ENCODE data around the gene STX10. TPM values are rescaled to one million over a fixed set of nuclear protein-coding genes. Genes with fewer than 3 reads are reported as not detected.
A peak's percentile ranks its signal among the peaks of the same experiment; 100 is the strongest.
"Not testable (repeated sequence)": the region's sequence is repeated elsewhere in the genome, so short reads cannot be mapped to it uniquely, and the experiment has no call there.

Gene STX10
- total RNA-seq, 1 experiment from 2014 or later: 37.9 TPM

GRCh38 chr19:13172346-13173138, 22.4 kb upstream of the STX10 start:
- DNase-seq (ENCODE audit: unreplicated experiment): peak; percentile 93
- H3K27ac Mint-ChIP-seq (ENCODE audit: low read depth, unreplicated experiment): peak overlapping the region; percentile 61
- POLR2A ChIA-PET: no interaction called here
- H3K4me1 Mint-ChIP-seq (ENCODE audit: insufficient read depth, unreplicated experiment): peaks cover 19% of the 10 kb centered on the region
- no peak overlapping the region for H3K4me3 Mint-ChIP-seq (ENCODE audit: unreplicated experiment)
- H3K36me3 Mint-ChIP-seq (ENCODE audit: insufficient read depth, unreplicated experiment): no peaks in the 10 kb centered on the region
- no peaks in the 10 kb centered on the region for H3K27me3 Mint-ChIP-seq (ENCODE audit: insufficient read depth, unreplicated experiment)
- intact Hi-C loops (cut with micrococcal nuclease): no loop called here
- CTCF ChIA-PET: no interaction called here
- H3K9me3 Mint-ChIP-seq (ENCODE audit: unreplicated experiment): no peaks in the 10 kb centered on the region
- TF ChIP-seq, protein P1, sequence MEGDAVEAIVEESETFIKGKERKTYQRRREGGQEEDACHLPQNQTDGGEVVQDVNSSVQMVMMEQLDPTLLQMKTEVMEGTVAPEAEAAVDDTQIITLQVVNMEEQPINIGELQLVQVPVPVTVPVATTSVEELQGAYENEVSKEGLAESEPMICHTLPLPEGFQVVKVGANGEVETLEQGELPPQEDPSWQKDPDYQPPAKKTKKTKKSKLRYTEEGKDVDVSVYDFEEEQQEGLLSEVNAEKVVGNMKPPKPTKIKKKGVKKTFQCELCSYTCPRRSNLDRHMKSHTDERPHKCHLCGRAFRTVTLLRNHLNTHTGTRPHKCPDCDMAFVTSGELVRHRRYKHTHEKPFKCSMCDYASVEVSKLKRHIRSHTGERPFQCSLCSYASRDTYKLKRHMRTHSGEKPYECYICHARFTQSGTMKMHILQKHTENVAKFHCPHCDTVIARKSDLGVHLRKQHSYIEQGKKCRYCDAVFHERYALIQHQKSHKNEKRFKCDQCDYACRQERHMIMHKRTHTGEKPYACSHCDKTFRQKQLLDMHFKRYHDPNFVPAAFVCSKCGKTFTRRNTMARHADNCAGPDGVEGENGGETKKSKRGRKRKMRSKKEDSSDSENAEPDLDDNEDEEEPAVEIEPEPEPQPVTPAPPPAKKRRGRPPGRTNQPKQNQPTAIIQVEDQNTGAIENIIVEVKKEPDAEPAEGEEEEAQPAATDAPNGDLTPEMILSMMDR (IDR thresholded peaks at IDR 0.05; ENCODE audit: unreplicated experiment): no peak
- BruUV-seq (replicated peaks): no TSS peak

GRCh38 chr19:13171146-13171545, 21.0 kb upstream of the STX10 start:
- H3K27me3 Mint-ChIP-seq (ENCODE audit: insufficient read depth, unreplicated experiment): no peaks in the 10 kb centered on the region
- no peaks in the 10 kb centered on the region for H3K9me3 Mint-ChIP-seq (ENCODE audit: unreplicated experiment)
- H3K4me1 Mint-ChIP-seq (ENCODE audit: insufficient read depth, unreplicated experiment): peaks cover 26% of the 10 kb centered on the region
- H3K36me3 Mint-ChIP-seq (ENCODE audit: insufficient read depth, unreplicated experiment): no peaks in the 10 kb centered on the region
- no peak for DNase-seq (ENCODE audit: unreplicated experiment)
- no peak overlapping the region for H3K4me3 Mint-ChIP-seq (ENCODE audit: unreplicated experiment)
- TF ChIP-seq, protein P1 (IDR thresholded peaks at IDR 0.05; ENCODE audit: unreplicated experiment): no peak
- POLR2A ChIA-PET: interaction anchor here (2.4 kb wide), 1 partner anchor 21 kb away, joined by 11 read pairs; the partner anchor contains the start of genes IER2 and STX10
- BruUV-seq (replicated peaks): no TSS peak
- intact Hi-C loops (cut with micrococcal nuclease): no loop called here
- no peak overlapping the region for H3K27ac Mint-ChIP-seq (ENCODE audit: low read depth, unreplicated experiment)
- CTCF ChIA-PET: no interaction called here

GRCh38 chr19:13169769-13170168, 19.6 kb upstream of the STX10 start:
- CTCF ChIA-PET: interaction anchor here (0.5 to 1.2 kb wide), 6 partner anchors 15 to 711 kb away, joined by 3 to 4 read pairs (median 3); no protein-coding TSS in a partner anchor
- DNase-seq (ENCODE audit: unreplicated experiment): peak; percentile 84
- no peaks in the 10 kb centered on the region for H3K9me3 Mint-ChIP-seq (ENCODE audit: unreplicated experiment)
- peaks cover 29% of the 10 kb centered on the region for H3K4me1 Mint-ChIP-seq (ENCODE audit: insufficient read depth, unreplicated experiment)
- no TSS peak for BruUV-seq (replicated peaks)
- no peaks in the 10 kb centered on the region for H3K36me3 Mint-ChIP-seq (ENCODE audit: insufficient read depth, unreplicated experiment)
- H3K4me3 Mint-ChIP-seq (ENCODE audit: unreplicated experiment): no peak overlapping the region
- TF ChIP-seq, protein P1 (IDR thresholded peaks at IDR 0.05; ENCODE audit: unreplicated experiment): no peak
- no peaks in the 10 kb centered on the region for H3K27me3 Mint-ChIP-seq (ENCODE audit: insufficient read depth, unreplicated experiment)
- intact Hi-C loops (cut with micrococcal nuclease): loop anchor here (5.0 kb wide), 1 partner anchor 52 kb away; the partner anchor contains the start of genes NACC1 and TRMT1
- POLR2A ChIA-PET: interaction anchor here (0.8 to 2.4 kb wide), 5 partner anchors 16 to 91 kb away, joined by 3 to 11 read pairs (median 4); partner anchors contain the start of genes IER2 and STX10
- no peak overlapping the region for H3K27ac Mint-ChIP-seq (ENCODE audit: low read depth, unreplicated experiment)

- not testable (repeated sequence) for H3K4me3 Mint-ChIP-seq (ENCODE audit: unreplicated experiment); H3K9me3 Mint-ChIP-seq (ENCODE audit: unreplicated experiment); BruUV-seq (replicated peaks); H3K36me3 Mint-ChIP-seq (ENCODE audit: insufficient read depth, unreplicated experiment); H3K27ac Mint-ChIP-seq (ENCODE audit: low read depth, unreplicated experiment); DNase-seq (ENCODE audit: unreplicated experiment); H3K27me3 Mint-ChIP-seq (ENCODE audit: insufficient read depth, unreplicated experiment)
- intact Hi-C loops (cut with micrococcal nuclease): loop anchor here (5.0 kb wide), 1 partner anchor 49 kb away; the partner anchor contains the start of genes NACC1 and TRMT1
- CTCF ChIA-PET: interaction anchor here (0.5 to 0.9 kb wide), 4 partner anchors 30 to 370 kb away, joined by 3 to 4 read pairs (median 3); no protein-coding TSS in a partner anchor
- peaks cover 33% of the 10 kb centered on the region for H3K4me1 Mint-ChIP-seq (ENCODE audit: insufficient read depth, unreplicated experiment)
- POLR2A ChIA-PET: interaction anchor here (2.7 to 7.2 kb wide), 4 partner anchors 11 to 16 kb away, joined by 21 to 101 read pairs (median 62); partner anchors contain the start of genes IER2 and STX10
Observed at GRCh38 chr19:13166151-13166550, 16.0 kb upstream of the STX10 start.

Data from MCF 10A (cell line).